HG02759 (cell line): ENCODE data around the gene NPIPA8.
"Not testable (repeated sequence)": the region's sequence is repeated elsewhere in the genome, so short reads cannot be mapped to it uniquely, and the experiment has no call there.

Experiments used
- ATAC-seq: cut with Tn5 transposase; IDR thresholded peaks from one replicate; pipeline ENCODE4 v1.9.1; 2021; ENCODE audit warnings: mild to moderate bottlenecking, moderate library complexity; ENCODE audit not compliant: unreplicated experiment

The NPIPA8 gene

GRCh38 chr16:18336636-18337035 lies at the start of gene NPIPA8:
TSS of gene NPIPA8 (minus strand) at chr16:18336736. CDS start at chr16:18332662, 4,074 bp downstream.
- ATAC-seq = not testable (repeated sequence)

- not testable (repeated sequence) for ATAC-seq
These were observed 48.7 kb upstream of the NPIPA8 start for GRCh38 chr16:18385285-18385684.

GRCh38 chr16:18384869-18385268 lies 48.3 kb upstream of the NPIPA8 start:
- ATAC-seq = not testable (repeated sequence)

- not testable (repeated sequence) for ATAC-seq
These were observed 47.6 kb upstream of the NPIPA8 start for GRCh38 chr16:18384098-18384636.

- not testable (repeated sequence) for ATAC-seq
These were observed 46.2 kb upstream of the NPIPA8 start for GRCh38 chr16:18382696-18383095.

GRCh38 chr16:18347742-18348141 lies 11.2 kb upstream of the NPIPA8 start:
- ATAC-seq = not testable (repeated sequence)

GRCh38 chr16:18346993-18347392 lies 10.5 kb upstream of the NPIPA8 start:
- not testable (repeated sequence) for ATAC-seq

GRCh38 chr16:18344634-18345033 lies 8.1 kb upstream of the NPIPA8 start:
- not testable (repeated sequence) for ATAC-seq

GRCh38 chr16:18341986-18342385 lies 5.5 kb upstream of the NPIPA8 start:
- ATAC-seq = not testable (repeated sequence)

- not testable (repeated sequence) for ATAC-seq
These were observed 5.0 kb upstream of the NPIPA8 start for GRCh38 chr16:18341417-18341960.

- ATAC-seq = not testable (repeated sequence)
These were observed 2.7 kb upstream of the NPIPA8 start for GRCh38 chr16:18339210-18339609.

- not testable (repeated sequence) for ATAC-seq
These were observed 24.7 kb downstream of the NPIPA8 start for GRCh38 chr16:18311811-18312210.

- ATAC-seq = not testable (repeated sequence)
These were observed 27.4 kb downstream of the NPIPA8 start for GRCh38 chr16:18309159-18309558.

- ATAC-seq = not testable (repeated sequence)
These were observed 29.3 kb downstream of the NPIPA8 start for GRCh38 chr16:18307241-18307640.

- not testable (repeated sequence) for ATAC-seq
These were observed 30.5 kb downstream of the NPIPA8 start for GRCh38 chr16:18306066-18306465.

- ATAC-seq = not testable (repeated sequence)
These were observed 33.4 kb downstream of the NPIPA8 start for GRCh38 chr16:18303059-18303706.

GRCh38 chr16:18297714-18298113 lies 38.8 kb downstream of the NPIPA8 start:
- not testable (repeated sequence) for ATAC-seq

- not testable (repeated sequence) for ATAC-seq
These were observed 39.6 kb downstream of the NPIPA8 start for GRCh38 chr16:18296931-18297330.

- not testable (repeated sequence) for ATAC-seq
These were observed 42.2 kb downstream of the NPIPA8 start for GRCh38 chr16:18294371-18294770.

GRCh38 chr16:18293337-18293956 lies 43.1 kb downstream of the NPIPA8 start:
- ATAC-seq = not testable (repeated sequence)

- ATAC-seq = not testable (repeated sequence)
These were observed 45.6 kb downstream of the NPIPA8 start for GRCh38 chr16:18290959-18291358.

GRCh38 chr16:18286342-18286741 lies 50.2 kb downstream of the NPIPA8 start:
- ATAC-seq = not testable (repeated sequence)
